T-cell (primary cell): Measurements from ENCODE around the gene ADGRB2. TPM values are rescaled to one million over a fixed set of nuclear protein-coding genes. Genes with fewer than 3 reads are reported as not detected.

ENCODE experiments used
- ATAC-seq, 4 experiments: fragments of 200-7000 bp in 3 of 4; fragments of 150-1000 bp in 1 of 4; cut with Tn5 transposase; replicated peaks in 1 of 4; 1 replicate in 3 of 4; 2 replicates in 1 of 4; pipeline ENCODE4 v1.10.0; 2021; ENCODE audit warnings: moderate library complexity in 3 of 4, mild to moderate bottlenecking in 2 of 4, moderate number of reproducible peaks in 1 of 4
- CTCF ChIA-PET, 2 donors: fragments of 300-600 bp; sonication (Branson Sonifier 250); formaldehyde crosslinking; loops; one replicate each; lab custom pipeline; 2022; ENCODE audit warnings: antibody characterized with exemption in 2 of 2; lab: Charles Lee
- POLR2A ChIA-PET, 2 donors: fragments of 300-600 bp; sonication (Branson Sonifier 250); formaldehyde crosslinking; loops; one replicate each; lab custom pipeline; 2022; ENCODE audit warnings: antibody characterized with exemption in 2 of 2; lab: Charles Lee
- DNase-seq, 35 experiments: peaks; one replicate each; pipeline versions ENCODE4 v3.0.0 to v3.0.0-alpha.2; 2013 to 2023
- H3K27ac ChIP-seq: one replicate; pipeline ENCODE4 v1.5.1; 2013; ENCODE audit warnings: low read length
- H3K27me3 ChIP-seq, 2 experiments: replicated peaks in 1 of 2; 1 replicate in 1 of 2; 2 replicates in 1 of 2; pipeline versions ENCODE4 v1.6.1 to v1.7.0; 2013; ENCODE audit warnings: low read length in 1 of 2, mixed read lengths in 1 of 2; ENCODE audit not compliant: control insufficient read depth in 2 of 2, insufficient read depth in 2 of 2; ENCODE audit errors: extremely low read depth in 1 of 2
- H3K36me3 ChIP-seq, 2 donors: 1 replicate in 1 of 2; 2 replicates in 1 of 2; pipeline versions ENCODE4 v1.6.1 to v1.7.0; 2013; ENCODE audit warnings: low read length in 1 of 2; ENCODE audit not compliant: control insufficient read depth in 2 of 2, insufficient read depth in 1 of 2; ENCODE audit errors: extremely low read depth in 1 of 2
- H3K4me1 ChIP-seq, 2 experiments: 1 replicate in 1 of 2; 2 replicates in 1 of 2; pipeline versions ENCODE4 v1.6.1 to v1.7.0; 2013; ENCODE audit warnings: low read length in 2 of 2, mixed read lengths in 1 of 2; ENCODE audit not compliant: insufficient read depth in 2 of 2, control insufficient read depth in 1 of 2; ENCODE audit errors: extremely low read depth in 1 of 2
- H3K4me3 ChIP-seq, 2 donors: 1 replicate in 1 of 2; 2 replicates in 1 of 2; pipeline versions ENCODE4 v1.5.1 to v1.7.0; 2013; ENCODE audit warnings: mild to moderate bottlenecking in 2 of 2, low read length in 1 of 2, moderate library complexity in 1 of 2; ENCODE audit not compliant: control insufficient read depth in 1 of 2; ENCODE audit errors: extremely low read depth in 1 of 2
- H3K9me3 ChIP-seq: 2 replicates; pipeline ENCODE4 v1.7.0; 2013
- H3K27ac Mint-ChIP-seq, 2 donors: one replicate each; pipeline ENCODE4 v1.8.0; 2020 to 2021; ENCODE audit warnings: mild to moderate bottlenecking in 2 of 2, mixed read lengths in 2 of 2
- H3K27me3 Mint-ChIP-seq, 2 donors: one replicate each; pipeline ENCODE4 v1.8.0; 2021 to 2022; ENCODE audit warnings: mixed read lengths in 2 of 2
- H3K36me3 Mint-ChIP-seq: one replicate; pipeline ENCODE4 v1.8.0; 2021; ENCODE audit warnings: mixed read lengths
- H3K4me1 Mint-ChIP-seq, 3 donors: one replicate each; pipeline ENCODE4 v1.8.0; 2020 to 2022; ENCODE audit warnings: mixed read lengths in 3 of 3, mild to moderate bottlenecking in 1 of 3
- H3K4me3 Mint-ChIP-seq, 3 donors: one replicate each; pipeline ENCODE4 v1.8.0; 2020 to 2022; ENCODE audit warnings: mild to moderate bottlenecking in 3 of 3, mixed read lengths in 3 of 3, moderate library complexity in 3 of 3
- H3K9me3 Mint-ChIP-seq, 3 donors: one replicate each; pipeline ENCODE4 v1.8.0; 2020 to 2022; ENCODE audit warnings: mixed read lengths in 3 of 3
- WGBS: methylation state at CpG from one replicate; pipeline ENCODE4 v1.1.5; 2013; ENCODE audit warnings: missing lambda C conversion rate; ENCODE audit not compliant: insufficient coverage; 5-methylcytosine and 5-hydroxymethylcytosine counted together
- total RNA-seq, 35 experiments: library from RNA in 6 of 35; stranded (reverse) in 6 of 35; fragments of 120-200 nt in 1 of 35; gene quantifications; one replicate each; pipeline versions ENCODE4 v1.2.1 to v1.2.4 and lab custom pipeline; 2013 to 2026

Gene ADGRB2
- total RNA-seq, 5 donors from 2014 or later (not counting 1 experiment from before 2014, with no cell fraction given) = 0.65 to 3.4 (median 0.98) TPM

GRCh38 chr1:31776032-31776431 is 11.9 kb upstream of the ADGRB2 start:
- H3K4me3 Mint-ChIP-seq = no peak overlapping the region
- H3K9me3 ChIP-seq = no peaks in the 10 kb centered on the region
- ATAC-seq (no peak), DNase-seq (no peak)
- H3K27me3 ChIP-seq = peaks cover 0 to 73% of the 10 kb centered on the region in 2 experiments
- H3K4me1 Mint-ChIP-seq = peaks cover 19 to 27% (median 22%) of the 10 kb centered on the region in 3 donors
- no peaks in the 10 kb centered on the region for H3K36me3 ChIP-seq
- H3K27me3 Mint-ChIP-seq = peaks cover 25 to 53% of the 10 kb centered on the region in 2 donors
- no peaks in the 10 kb centered on the region for H3K9me3 Mint-ChIP-seq
- H3K36me3 Mint-ChIP-seq = no peaks in the 10 kb centered on the region
- H3K4me1 ChIP-seq = peaks cover 10 to 24% of the 10 kb centered on the region in 2 experiments
- H3K4me3 ChIP-seq = no peak overlapping the region
- POLR2A ChIA-PET = no interaction called here
- H3K27ac Mint-ChIP-seq = no peak overlapping the region
- WGBS = 64% methylated on average over 5 of the region's 5 CpGs
- H3K27ac ChIP-seq = no peak overlapping the region
- CTCF ChIA-PET = no interaction called here

- no peaks in the 10 kb centered on the region for H3K9me3 ChIP-seq
- ChIA-PET CTCF (no interaction called here), POLR2A (no interaction called here)
- no peaks in the 10 kb centered on the region for H3K9me3 Mint-ChIP-seq
- H3K27me3 Mint-ChIP-seq = peaks cover 25 to 53% of the 10 kb centered on the region in 2 donors
- 80% methylated on average over 8 of the region's 10 CpGs for WGBS
- peaks cover 20 to 32% (median 27%) of the 10 kb centered on the region in 3 donors for H3K4me1 Mint-ChIP-seq
- H3K4me1 ChIP-seq = peaks cover 10 to 24% of the 10 kb centered on the region in 2 experiments
- no peak overlapping the region for H3K27ac Mint-ChIP-seq
- ATAC-seq (no peak), DNase-seq (no peak)
- H3K27ac ChIP-seq = no peak overlapping the region
- H3K36me3 Mint-ChIP-seq = no peaks in the 10 kb centered on the region
- no peak overlapping the region for H3K4me3 Mint-ChIP-seq
- no peaks in the 10 kb centered on the region for H3K36me3 ChIP-seq
- peaks cover 0 to 70% of the 10 kb centered on the region in 2 experiments for H3K27me3 ChIP-seq
- H3K4me3 ChIP-seq = no peak overlapping the region
These were observed 11.3 kb upstream of the ADGRB2 start for GRCh38 chr1:31775210-31775999.

- Histone ChIP-seq H3K9me3 (no peaks in the 10 kb centered on the region), H3K4me1 (peaks cover 14 to 30% of the 10 kb centered on the region in 2 experiments), H3K36me3 (no peaks in the 10 kb centered on the region), H3K4me3 (no peak overlapping the region), H3K27me3 (peaks cover 0 to 67% of the 10 kb centered on the region in 2 experiments), H3K27ac (no peak overlapping the region)
- POLR2A ChIA-PET = no interaction called here
- DNase-seq (no peak), ATAC-seq (no peak)
- H3K9me3 Mint-ChIP-seq = no peaks in the 10 kb centered on the region
- no peak overlapping the region for H3K27ac Mint-ChIP-seq
- no peak overlapping the region for H3K4me3 Mint-ChIP-seq
- H3K27me3 Mint-ChIP-seq = peaks cover 25 to 47% of the 10 kb centered on the region in 2 donors
- H3K36me3 Mint-ChIP-seq = no peaks in the 10 kb centered on the region
- peaks cover 26 to 39% (median 34%) of the 10 kb centered on the region in 3 donors for H3K4me1 Mint-ChIP-seq
- WGBS = 54% methylated on average over 3 of the region's 3 CpGs
- CTCF ChIA-PET = no interaction called here
These were observed 10.4 kb upstream of the ADGRB2 start for GRCh38 chr1:31774495-31774894.

GRCh38 chr1:31773861-31774260 is 9.7 kb upstream of the ADGRB2 start:
- Mint-ChIP-seq H3K4me1 (peaks cover 32 to 41% (median 40%) of the 10 kb centered on the region in 3 donors), H3K27ac (no peak overlapping the region), H3K36me3 (no peaks in the 10 kb centered on the region), H3K9me3 (no peaks in the 10 kb centered on the region), H3K27me3 (peaks cover 25 to 47% of the 10 kb centered on the region in 2 donors), H3K4me3 (peak overlapping the region in 1 of 3 donors; percentile 98)
- H3K27me3 ChIP-seq = peaks cover 0 to 63% of the 10 kb centered on the region in 2 experiments
- no peaks in the 10 kb centered on the region for H3K9me3 ChIP-seq
- DNase-seq (no peak), ATAC-seq (no peak)
- H3K4me3 ChIP-seq = no peak overlapping the region
- ChIA-PET POLR2A (no interaction called here), CTCF (no interaction called here)
- WGBS = 81% methylated on average over 4 of the region's 5 CpGs
- H3K36me3 ChIP-seq = no peaks in the 10 kb centered on the region
- no peak overlapping the region for H3K27ac ChIP-seq
- H3K4me1 ChIP-seq = peaks cover 14 to 31% of the 10 kb centered on the region in 2 experiments

GRCh38 chr1:31772669-31773248 is 8.6 kb upstream of the ADGRB2 start:
- no peaks in the 10 kb centered on the region for H3K9me3 ChIP-seq
- no peak overlapping the region for H3K27ac ChIP-seq
- peak overlapping the region; percentile 81 to 98 (median 84) for H3K4me3 Mint-ChIP-seq
- ATAC-seq (peak; percentile 42 to 54 (median 48)), DNase-seq (no peak)
- H3K27ac Mint-ChIP-seq = peak overlapping the region in 1 of 2 donors; percentile 23
- H3K4me1 Mint-ChIP-seq = peaks cover 34 to 46% (median 41%) of the 10 kb centered on the region in 3 donors
- CTCF ChIA-PET = no interaction called here
- H3K27me3 ChIP-seq = peaks cover 0 to 55% of the 10 kb centered on the region in 2 experiments
- H3K4me1 ChIP-seq = peaks cover 14 to 31% of the 10 kb centered on the region in 2 experiments
- H3K27me3 Mint-ChIP-seq = peaks cover 24 to 45% of the 10 kb centered on the region in 2 donors
- 17% methylated on average over 45 of the region's 49 CpGs for WGBS
- no peaks in the 10 kb centered on the region for H3K36me3 Mint-ChIP-seq
- no peaks in the 10 kb centered on the region for H3K9me3 Mint-ChIP-seq
- POLR2A ChIA-PET = no interaction called here
- peak overlapping the region; percentile 59 to 69 for H3K4me3 ChIP-seq
- no peaks in the 10 kb centered on the region for H3K36me3 ChIP-seq

GRCh38 chr1:31771891-31772668 is 7.9 kb upstream of the ADGRB2 start:
- CTCF ChIA-PET = no interaction called here
- DNase-seq (peak in 23 of 35 experiments; percentile 3 to 61 (median 32)), ATAC-seq (peak; percentile 67 to 76 (median 70))
- Histone ChIP-seq H3K4me3 (peak overlapping the region; percentile 59 to 69), H3K36me3 (no peaks in the 10 kb centered on the region), H3K4me1 (peaks cover 14 to 31% of the 10 kb centered on the region in 2 experiments), H3K9me3 (no peaks in the 10 kb centered on the region), H3K27ac (no peak overlapping the region), H3K27me3 (peaks cover 0 to 50% of the 10 kb centered on the region in 2 experiments)
- Mint-ChIP-seq H3K36me3 (no peaks in the 10 kb centered on the region), H3K9me3 (no peaks in the 10 kb centered on the region), H3K27ac (peak overlapping the region; percentile 19 to 23), H3K4me1 (peaks cover 34 to 46% (median 41%) of the 10 kb centered on the region in 3 donors), H3K27me3 (peaks cover 17 to 39% of the 10 kb centered on the region in 2 donors), H3K4me3 (peak overlapping the region; percentile 81 to 98 (median 84))
- 1% methylated on average over 68 of the region's 68 CpGs for WGBS
- POLR2A ChIA-PET = no interaction called here
